ENCODE measurements around the gene STAT5B.
A peak's percentile ranks its signal among the peaks of the same experiment; 100 is the strongest.

Gene STAT5B

DNA sequence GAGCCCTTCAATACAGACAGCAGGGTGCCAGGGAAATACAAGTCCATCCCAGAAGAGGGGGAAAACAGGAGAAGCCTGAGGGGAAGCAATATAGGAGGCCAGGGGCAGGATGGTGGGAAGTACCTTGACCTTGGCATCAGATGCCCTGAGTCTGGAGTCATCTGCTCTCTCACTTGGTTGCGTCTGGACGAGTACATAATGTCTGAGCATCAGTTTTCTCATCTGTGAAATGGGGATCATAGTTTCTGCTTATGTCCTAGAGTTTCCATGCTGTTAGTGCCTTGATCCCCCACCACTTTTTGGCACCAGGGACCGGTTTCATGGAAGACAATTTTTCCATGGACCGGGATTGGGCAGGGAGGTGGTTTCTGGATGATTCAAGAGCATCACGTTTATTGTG is 14.4 kb upstream of the STAT5B start:
- H3K4me2 ChIP-seq (ENCODE audit: low read depth, low read length): no peak overlapping the region
- TF ChIP-seq, protein P1, sequence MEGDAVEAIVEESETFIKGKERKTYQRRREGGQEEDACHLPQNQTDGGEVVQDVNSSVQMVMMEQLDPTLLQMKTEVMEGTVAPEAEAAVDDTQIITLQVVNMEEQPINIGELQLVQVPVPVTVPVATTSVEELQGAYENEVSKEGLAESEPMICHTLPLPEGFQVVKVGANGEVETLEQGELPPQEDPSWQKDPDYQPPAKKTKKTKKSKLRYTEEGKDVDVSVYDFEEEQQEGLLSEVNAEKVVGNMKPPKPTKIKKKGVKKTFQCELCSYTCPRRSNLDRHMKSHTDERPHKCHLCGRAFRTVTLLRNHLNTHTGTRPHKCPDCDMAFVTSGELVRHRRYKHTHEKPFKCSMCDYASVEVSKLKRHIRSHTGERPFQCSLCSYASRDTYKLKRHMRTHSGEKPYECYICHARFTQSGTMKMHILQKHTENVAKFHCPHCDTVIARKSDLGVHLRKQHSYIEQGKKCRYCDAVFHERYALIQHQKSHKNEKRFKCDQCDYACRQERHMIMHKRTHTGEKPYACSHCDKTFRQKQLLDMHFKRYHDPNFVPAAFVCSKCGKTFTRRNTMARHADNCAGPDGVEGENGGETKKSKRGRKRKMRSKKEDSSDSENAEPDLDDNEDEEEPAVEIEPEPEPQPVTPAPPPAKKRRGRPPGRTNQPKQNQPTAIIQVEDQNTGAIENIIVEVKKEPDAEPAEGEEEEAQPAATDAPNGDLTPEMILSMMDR (IDR thresholded peaks at IDR 0.05; ENCODE audit: low read length): no peak
- TF ChIP-seq EZH2phosphoT487 (IDR thresholded peaks at IDR 0.05; ENCODE audit: low read length) (no peak), EZH2 (optimal IDR thresholded peaks at IDR 0.05; ENCODE audit: low read depth, low read length) (no peak)
- H3K9ac ChIP-seq (ENCODE audit: low read length): no peak overlapping the region
- no peaks in the 10 kb centered on the region for H4K20me1 ChIP-seq (ENCODE audit: insufficient read depth, low read length)
- H3K4me3 ChIP-seq (ENCODE audit: low read length): no peak overlapping the region
- H2AFZ ChIP-seq (ENCODE audit: low read length): no peak overlapping the region
- H3K9me2 ChIP-seq (replicated peaks; ENCODE audit: insufficient read depth, low read length): no peaks in the 10 kb centered on the region
- H3K4me1 ChIP-seq (ENCODE audit: low read length): no peaks in the 10 kb centered on the region
- H3K27ac ChIP-seq (ENCODE audit: low read length): no peak overlapping the region
- peaks cover 15% of the 10 kb centered on the region for H3K27me3 ChIP-seq (replicated peaks; ENCODE audit: insufficient read depth, low read length)
- H3K36me3 ChIP-seq (replicated peaks; ENCODE audit: insufficient read depth, low read length): no peaks in the 10 kb centered on the region
- H3F3A ChIP-seq (ENCODE audit: insufficient read depth, low read length): no peaks in the 10 kb centered on the region
- DNase-seq: no peak
- no peaks in the 10 kb centered on the region for H3K79me2 ChIP-seq (ENCODE audit: low read length)
- no peaks in the 10 kb centered on the region for H3K9me3 ChIP-seq (replicated peaks; ENCODE audit: insufficient read depth, low read length)

DNA sequence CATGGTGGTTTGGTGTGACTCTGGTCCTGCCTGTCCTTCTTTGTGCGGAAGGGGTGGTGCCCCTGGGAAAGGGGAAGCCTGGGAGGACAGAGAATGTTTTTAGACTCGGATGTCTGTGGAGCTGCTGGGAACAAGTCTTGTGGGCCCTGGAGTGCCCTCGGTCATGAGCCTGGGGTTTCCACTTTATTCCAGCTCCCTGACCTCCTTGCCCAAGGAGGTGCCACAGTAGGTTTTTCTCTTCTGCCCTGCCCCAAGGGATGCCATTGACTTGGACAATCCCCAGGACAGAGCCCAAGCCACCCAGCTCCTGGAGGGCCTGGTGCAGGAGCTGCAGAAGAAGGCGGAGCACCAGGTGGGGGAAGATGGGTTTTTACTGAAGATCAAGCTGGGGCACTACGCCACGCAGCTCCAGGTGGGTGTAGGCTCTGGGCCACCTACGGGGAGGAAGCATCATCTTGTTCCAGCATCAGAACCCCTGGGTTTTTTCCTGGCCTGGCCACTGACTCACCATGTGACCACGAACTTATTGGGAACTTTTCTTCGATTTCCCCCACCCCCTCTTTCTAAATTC is 13.5 kb upstream of the STAT5B start:
- Histone ChIP-seq H4K20me1 (ENCODE audit: insufficient read depth, low read length) (no peaks in the 10 kb centered on the region), H3K4me2 (ENCODE audit: low read depth, low read length) (no peak overlapping the region), H3F3A (ENCODE audit: insufficient read depth, low read length) (no peaks in the 10 kb centered on the region), H3K4me1 (ENCODE audit: low read length) (no peaks in the 10 kb centered on the region), H3K27ac (ENCODE audit: low read length) (no peak overlapping the region), H3K27me3 (replicated peaks; ENCODE audit: insufficient read depth, low read length) (peaks cover 15% of the 10 kb centered on the region), H3K9ac (ENCODE audit: low read length) (no peak overlapping the region), H3K4me3 (ENCODE audit: low read length) (no peak overlapping the region), H2AFZ (ENCODE audit: low read length) (no peak overlapping the region), H3K79me2 (ENCODE audit: low read length) (no peaks in the 10 kb centered on the region), H3K9me3 (replicated peaks; ENCODE audit: insufficient read depth, low read length) (no peaks in the 10 kb centered on the region), H3K36me3 (replicated peaks; ENCODE audit: insufficient read depth, low read length) (no peaks in the 10 kb centered on the region), H3K9me2 (replicated peaks; ENCODE audit: insufficient read depth, low read length) (no peaks in the 10 kb centered on the region)
- TF ChIP-seq, protein P1 (IDR thresholded peaks at IDR 0.05; ENCODE audit: low read length): no peak
- TF ChIP-seq EZH2 (optimal IDR thresholded peaks at IDR 0.05; ENCODE audit: low read depth, low read length) (no peak), EZH2phosphoT487 (IDR thresholded peaks at IDR 0.05; ENCODE audit: low read length) (no peak)
- no peak for DNase-seq

DNA sequence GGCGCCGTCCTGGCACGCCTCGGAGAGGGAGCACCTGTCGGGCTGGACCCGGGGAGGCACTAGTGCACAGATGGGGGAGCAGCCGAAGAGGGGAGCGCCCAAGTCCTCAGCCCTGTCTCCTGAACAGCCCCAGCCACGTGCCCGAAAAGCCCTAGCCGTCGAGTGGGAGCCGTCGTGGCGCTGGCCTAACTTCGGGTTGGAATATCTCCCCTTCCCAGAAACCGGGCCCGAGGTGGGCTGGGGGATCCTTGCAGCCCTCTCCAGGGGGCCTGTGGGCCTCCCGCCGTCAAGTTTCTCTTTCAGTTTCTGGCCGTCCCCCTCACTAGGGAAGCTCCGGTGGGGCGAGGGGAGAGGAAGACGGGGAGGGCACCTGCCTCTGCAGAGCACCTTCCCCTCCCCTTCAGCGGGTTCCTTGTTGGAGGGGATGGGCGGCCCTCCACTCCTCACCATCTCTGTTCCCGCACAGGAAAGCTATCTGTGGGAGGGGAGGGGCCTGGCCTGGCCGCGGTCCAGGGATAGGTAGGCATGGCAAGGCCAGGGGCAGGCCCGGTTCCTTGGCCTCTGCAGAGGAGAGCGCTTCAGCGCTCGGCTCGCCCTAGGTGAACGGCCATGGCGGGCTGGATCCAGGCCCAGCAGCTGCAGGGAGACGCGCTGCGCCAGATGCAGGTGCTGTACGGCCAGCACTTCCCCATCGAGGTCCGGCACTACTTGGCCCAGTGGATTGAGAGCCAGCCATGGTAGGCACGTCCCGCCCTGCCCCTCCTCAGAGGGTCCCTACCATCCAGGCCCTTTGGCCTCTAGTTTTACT is 12.8 kb upstream of the STAT5B start:
- no peaks in the 10 kb centered on the region for H3F3A ChIP-seq (ENCODE audit: insufficient read depth, low read length)
- H3K9me2 ChIP-seq (replicated peaks; ENCODE audit: insufficient read depth, low read length): no peaks in the 10 kb centered on the region
- TF ChIP-seq EZH2 (optimal IDR thresholded peaks at IDR 0.05; ENCODE audit: low read depth, low read length): no peak
- TF ChIP-seq EZH2phosphoT487 (IDR thresholded peaks at IDR 0.05; ENCODE audit: low read length): no peak
- TF ChIP-seq, protein P1 (IDR thresholded peaks at IDR 0.05; ENCODE audit: low read length): no peak
- H3K9me3 ChIP-seq (replicated peaks; ENCODE audit: insufficient read depth, low read length): no peaks in the 10 kb centered on the region
- no peak overlapping the region for H3K9ac ChIP-seq (ENCODE audit: low read length)
- no peak overlapping the region for H3K27ac ChIP-seq (ENCODE audit: low read length)
- no peaks in the 10 kb centered on the region for H3K36me3 ChIP-seq (replicated peaks; ENCODE audit: insufficient read depth, low read length)
- peak overlapping the region; percentile 63; the same call in 1 of the 2 replicates for H2AFZ ChIP-seq (ENCODE audit: low read length)
- peak overlapping the region; percentile 56; the same call in 1 of the 2 replicates for H3K4me3 ChIP-seq (ENCODE audit: low read length)
- H3K27me3 ChIP-seq (replicated peaks; ENCODE audit: insufficient read depth, low read length): peaks cover 15% of the 10 kb centered on the region
- no peak for DNase-seq
- H3K4me1 ChIP-seq (ENCODE audit: low read length): no peaks in the 10 kb centered on the region
- no peaks in the 10 kb centered on the region for H4K20me1 ChIP-seq (ENCODE audit: insufficient read depth, low read length)
- H3K79me2 ChIP-seq (ENCODE audit: low read length): no peaks in the 10 kb centered on the region
- peak overlapping the region; percentile 86; the same call in 1 of the 2 replicates for H3K4me2 ChIP-seq (ENCODE audit: low read depth, low read length)

Data from MM.1S (cell line).